Activated CD4-positive, alpha-beta T cell treated with anti-CD3 and anti-CD28 coated beads, Interleukin-2, amount 10 ng/mL, durations not matched to agents 24 days and 14 days (primary cell): Measurements from ENCODE around the gene APH1B. TPM values are rescaled to one million over a fixed set of nuclear protein-coding genes. Genes with fewer than 3 reads are reported as not detected.

Source experiments
- DNase-seq: peaks from one replicate; pipeline ENCODE4 v3.0.0; 2022
- H3K27ac Mint-ChIP-seq: one replicate; pipeline ENCODE4 v1.8.0; 2022; ENCODE audit warnings: mild to moderate bottlenecking, mixed read lengths
- H3K27me3 Mint-ChIP-seq: one replicate; pipeline ENCODE4 v1.8.0; 2022; ENCODE audit warnings: mixed read lengths
- H3K36me3 Mint-ChIP-seq: one replicate; pipeline ENCODE4 v1.8.0; 2022; ENCODE audit warnings: low read depth, mild to moderate bottlenecking, mixed read lengths
- H3K4me1 Mint-ChIP-seq: one replicate; pipeline ENCODE4 v1.8.0; 2021; ENCODE audit warnings: mixed read lengths
- H3K4me3 Mint-ChIP-seq: one replicate; pipeline ENCODE4 v1.8.0; 2022; ENCODE audit warnings: mild to moderate bottlenecking, moderate library complexity, mixed read lengths
- H3K9me3 Mint-ChIP-seq: one replicate; pipeline ENCODE4 v1.8.0; 2021; ENCODE audit warnings: mixed read lengths
- intact Hi-C: fragments of 100-400 bp; cut with micrococcal nuclease; formaldehyde crosslinking; loops from one replicate; pipeline ENCODE4 v1.15.1; 2023
- total RNA-seq: library from RNA; stranded (reverse); gene quantifications from 2 replicates; pipeline ENCODE4 v1.2.3, GENCODE V29; 2022

APH1B gene
- total RNA-seq, 1 donor from 2014 or later, result 3.8 TPM

- H3K4me3 Mint-ChIP-seq, result no peak overlapping the region
Measured at GRCh38 chr15:63243101-63243500, 34.3 kb upstream of the APH1B start.

GRCh38 chr15:63243776-63244175 lies 33.6 kb upstream of the APH1B start:
- Mint-ChIP-seq H3K36me3 (peaks cover 64% of the 10 kb centered on the region), H3K4me3 (no peak overlapping the region), H3K27ac (peak overlapping the region; percentile 42), H3K9me3 (no peaks in the 10 kb centered on the region), H3K4me1 (peaks cover 41% of the 10 kb centered on the region), H3K27me3 (no peaks in the 10 kb centered on the region)
- no peak for DNase-seq
- intact Hi-C loops, result no loop called here

More at GRCh38 chr15:63243101-63243500, 34.3 kb upstream of the APH1B start:
- Mint-ChIP-seq H3K4me1 (peaks cover 46% of the 10 kb centered on the region), H3K9me3 (no peaks in the 10 kb centered on the region), H3K27me3 (no peaks in the 10 kb centered on the region), H3K27ac (peak overlapping the region; percentile 39), H3K36me3 (peaks cover 62% of the 10 kb centered on the region)
- intact Hi-C loops, result no loop called here
- no peak for DNase-seq

GRCh38 chr15:63244399-63244798 lies 33.0 kb upstream of the APH1B start:
- Mint-ChIP-seq H3K9me3 (no peaks in the 10 kb centered on the region), H3K36me3 (peaks cover 69% of the 10 kb centered on the region), H3K4me1 (peaks cover 40% of the 10 kb centered on the region), H3K4me3 (no peak overlapping the region), H3K27ac (peak overlapping the region; percentile 57), H3K27me3 (no peaks in the 10 kb centered on the region)
- DNase-seq, result no peak
- intact Hi-C loops, result no loop called here

- H3K4me3 Mint-ChIP-seq, result peak overlapping the region; percentile 28
- DNase-seq, result no peak
- peaks cover 68% of the 10 kb centered on the region for H3K36me3 Mint-ChIP-seq
- intact Hi-C loops, result loop anchor here (5.0 kb wide), 1 partner anchor 33 kb away; no protein-coding TSS in a partner anchor
- H3K27ac Mint-ChIP-seq, result peak overlapping the region; percentile 57
- H3K4me1 Mint-ChIP-seq, result peaks cover 37% of the 10 kb centered on the region
- no peaks in the 10 kb centered on the region for H3K27me3 Mint-ChIP-seq
- H3K9me3 Mint-ChIP-seq, result no peaks in the 10 kb centered on the region
Measured at GRCh38 chr15:63244976-63245645, 32.3 kb upstream of the APH1B start.

GRCh38 chr15:63246691-63247469 lies 30.5 kb upstream of the APH1B start:
- no peak overlapping the region for H3K4me3 Mint-ChIP-seq
- no peaks in the 10 kb centered on the region for H3K27me3 Mint-ChIP-seq
- H3K36me3 Mint-ChIP-seq, result peaks cover 82% of the 10 kb centered on the region
- H3K9me3 Mint-ChIP-seq, result no peaks in the 10 kb centered on the region
- intact Hi-C loops, result loop anchor here (5.0 kb wide), 1 partner anchor 35 kb away; no protein-coding TSS in a partner anchor
- DNase-seq, result no peak
- H3K27ac Mint-ChIP-seq, result no peak overlapping the region
- peaks cover 33% of the 10 kb centered on the region for H3K4me1 Mint-ChIP-seq

- Mint-ChIP-seq H3K4me3 (no peak overlapping the region), H3K9me3 (no peaks in the 10 kb centered on the region), H3K36me3 (peaks cover 74% of the 10 kb centered on the region), H3K27me3 (no peaks in the 10 kb centered on the region), H3K27ac (peak overlapping the region; percentile 13), H3K4me1 (peaks cover 17% of the 10 kb centered on the region)
- intact Hi-C loops, result no loop called here
- no peak for DNase-seq
Measured at GRCh38 chr15:63250312-63250965, 27.0 kb upstream of the APH1B start.

GRCh38 chr15:63251701-63252100 lies 25.7 kb upstream of the APH1B start:
- Mint-ChIP-seq H3K9me3 (no peaks in the 10 kb centered on the region), H3K4me1 (peaks cover 16% of the 10 kb centered on the region), H3K36me3 (peaks cover 73% of the 10 kb centered on the region), H3K4me3 (no peak overlapping the region), H3K27me3 (no peaks in the 10 kb centered on the region), H3K27ac (no peak overlapping the region)
- intact Hi-C loops, result no loop called here
- no peak for DNase-seq

GRCh38 chr15:63252292-63252691 lies 25.1 kb upstream of the APH1B start:
- intact Hi-C loops, result no loop called here
- no peak for DNase-seq
- Mint-ChIP-seq H3K4me1 (peaks cover 11% of the 10 kb centered on the region), H3K36me3 (peaks cover 70% of the 10 kb centered on the region), H3K27me3 (no peaks in the 10 kb centered on the region), H3K9me3 (no peaks in the 10 kb centered on the region), H3K4me3 (no peak overlapping the region), H3K27ac (no peak overlapping the region)

- Mint-ChIP-seq H3K4me3 (no peak overlapping the region), H3K27me3 (no peaks in the 10 kb centered on the region), H3K4me1 (peaks cover 9% of the 10 kb centered on the region), H3K9me3 (no peaks in the 10 kb centered on the region), H3K36me3 (peaks cover 70% of the 10 kb centered on the region), H3K27ac (no peak overlapping the region)
- intact Hi-C loops, result no loop called here
- DNase-seq, result no peak
Measured at GRCh38 chr15:63254991-63255390, 22.4 kb upstream of the APH1B start.

GRCh38 chr15:63255489-63255990 lies 21.9 kb upstream of the APH1B start:
- Mint-ChIP-seq H3K4me3 (no peak overlapping the region), H3K4me1 (peaks cover 8% of the 10 kb centered on the region), H3K9me3 (no peaks in the 10 kb centered on the region), H3K27ac (peak overlapping the region; percentile 15), H3K27me3 (no peaks in the 10 kb centered on the region), H3K36me3 (peaks cover 69% of the 10 kb centered on the region)
- DNase-seq, result no peak
- intact Hi-C loops, result no loop called here

- H3K27ac Mint-ChIP-seq, result no peak overlapping the region
- no peak for DNase-seq
- H3K9me3 Mint-ChIP-seq, result no peaks in the 10 kb centered on the region
- peaks cover 67% of the 10 kb centered on the region for H3K36me3 Mint-ChIP-seq
- H3K4me1 Mint-ChIP-seq, result peaks cover 8% of the 10 kb centered on the region
- no peaks in the 10 kb centered on the region for H3K27me3 Mint-ChIP-seq
- no peak overlapping the region for H3K4me3 Mint-ChIP-seq
- intact Hi-C loops, result no loop called here
Measured at GRCh38 chr15:63256433-63257274, 20.8 kb upstream of the APH1B start.

GRCh38 chr15:63258658-63259057 lies 18.7 kb upstream of the APH1B start:
- H3K27ac Mint-ChIP-seq, result no peak overlapping the region
- peaks cover 8% of the 10 kb centered on the region for H3K4me1 Mint-ChIP-seq

GRCh38 chr15:63260791-63261190 lies 16.6 kb upstream of the APH1B start:
- Mint-ChIP-seq H3K36me3 (peaks cover 64% of the 10 kb centered on the region), H3K9me3 (no peaks in the 10 kb centered on the region), H3K4me3 (no peak overlapping the region), H3K27ac (no peak overlapping the region), H3K4me1 (peaks cover 4% of the 10 kb centered on the region), H3K27me3 (no peaks in the 10 kb centered on the region)
- DNase-seq, result no peak
- intact Hi-C loops, result no loop called here

More at GRCh38 chr15:63258658-63259057, 18.7 kb upstream of the APH1B start:
- no peak overlapping the region for H3K4me3 Mint-ChIP-seq
- intact Hi-C loops, result no loop called here
- H3K9me3 Mint-ChIP-seq, result no peaks in the 10 kb centered on the region
- peaks cover 69% of the 10 kb centered on the region for H3K36me3 Mint-ChIP-seq
- H3K27me3 Mint-ChIP-seq, result no peaks in the 10 kb centered on the region
- no peak for DNase-seq
